ENCODE measurements around the gene WNT11. TPM values are rescaled to one million over a fixed set of nuclear protein-coding genes. Genes with fewer than 3 reads are reported as not detected.

The WNT11 gene
- polyA plus RNA-seq, 1 donor from 2014 or later, result 2.3 TPM

DNA sequence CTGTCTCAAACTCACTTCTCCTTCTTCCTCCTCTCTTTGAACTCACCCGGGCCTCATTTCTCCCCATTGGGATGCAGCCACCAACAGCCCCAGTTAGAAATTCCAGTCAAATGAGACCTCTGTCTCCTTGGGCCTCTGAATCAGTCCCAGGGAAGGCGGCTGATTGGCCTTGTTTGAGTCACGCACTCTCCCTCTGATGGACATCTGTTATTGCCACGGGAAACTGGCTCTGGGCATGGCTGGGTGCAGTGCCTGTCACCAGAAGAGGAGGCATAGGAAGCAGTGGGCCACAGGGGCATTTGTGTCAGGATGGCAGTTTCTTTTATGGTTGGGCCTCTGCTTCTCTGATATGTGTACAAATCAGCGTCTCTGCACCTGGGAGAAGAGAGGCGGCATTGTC is 9.6 kb upstream of the WNT11 start:
- peaks cover 27% of the 10 kb centered on the region for H3K27me3 ChIP-seq (ENCODE audit: insufficient read depth, low read depth, low read length)
- no peak for TF ChIP-seq RAD21 (conservative IDR thresholded peaks at IDR 0.05)
- no peak for TF ChIP-seq TAF1 (IDR thresholded peaks at IDR 0.05; ENCODE audit: low read depth)
- TF ChIP-seq, protein P1, sequence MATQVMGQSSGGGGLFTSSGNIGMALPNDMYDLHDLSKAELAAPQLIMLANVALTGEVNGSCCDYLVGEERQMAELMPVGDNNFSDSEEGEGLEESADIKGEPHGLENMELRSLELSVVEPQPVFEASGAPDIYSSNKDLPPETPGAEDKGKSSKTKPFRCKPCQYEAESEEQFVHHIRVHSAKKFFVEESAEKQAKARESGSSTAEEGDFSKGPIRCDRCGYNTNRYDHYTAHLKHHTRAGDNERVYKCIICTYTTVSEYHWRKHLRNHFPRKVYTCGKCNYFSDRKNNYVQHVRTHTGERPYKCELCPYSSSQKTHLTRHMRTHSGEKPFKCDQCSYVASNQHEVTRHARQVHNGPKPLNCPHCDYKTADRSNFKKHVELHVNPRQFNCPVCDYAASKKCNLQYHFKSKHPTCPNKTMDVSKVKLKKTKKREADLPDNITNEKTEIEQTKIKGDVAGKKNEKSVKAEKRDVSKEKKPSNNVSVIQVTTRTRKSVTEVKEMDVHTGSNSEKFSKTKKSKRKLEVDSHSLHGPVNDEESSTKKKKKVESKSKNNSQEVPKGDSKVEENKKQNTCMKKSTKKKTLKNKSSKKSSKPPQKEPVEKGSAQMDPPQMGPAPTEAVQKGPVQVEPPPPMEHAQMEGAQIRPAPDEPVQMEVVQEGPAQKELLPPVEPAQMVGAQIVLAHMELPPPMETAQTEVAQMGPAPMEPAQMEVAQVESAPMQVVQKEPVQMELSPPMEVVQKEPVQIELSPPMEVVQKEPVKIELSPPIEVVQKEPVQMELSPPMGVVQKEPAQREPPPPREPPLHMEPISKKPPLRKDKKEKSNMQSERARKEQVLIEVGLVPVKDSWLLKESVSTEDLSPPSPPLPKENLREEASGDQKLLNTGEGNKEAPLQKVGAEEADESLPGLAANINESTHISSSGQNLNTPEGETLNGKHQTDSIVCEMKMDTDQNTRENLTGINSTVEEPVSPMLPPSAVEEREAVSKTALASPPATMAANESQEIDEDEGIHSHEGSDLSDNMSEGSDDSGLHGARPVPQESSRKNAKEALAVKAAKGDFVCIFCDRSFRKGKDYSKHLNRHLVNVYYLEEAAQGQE (IDR thresholded peaks at IDR 0.05; ENCODE audit: borderline replicate concordance), result no peak
- no peak for TF ChIP-seq MXI1 (conservative IDR thresholded peaks at IDR 0.05; ENCODE audit: poor library complexity, severe bottlenecking)
- no peak for TF ChIP-seq POLR2AphosphoS5 (IDR thresholded peaks at IDR 0.05)
- no peak for TF ChIP-seq EZH2 (IDR thresholded peaks at IDR 0.05; ENCODE audit: borderline replicate concordance, insufficient read depth, low read length, poor library complexity, severe bottlenecking)
- TF ChIP-seq, protein P2, sequence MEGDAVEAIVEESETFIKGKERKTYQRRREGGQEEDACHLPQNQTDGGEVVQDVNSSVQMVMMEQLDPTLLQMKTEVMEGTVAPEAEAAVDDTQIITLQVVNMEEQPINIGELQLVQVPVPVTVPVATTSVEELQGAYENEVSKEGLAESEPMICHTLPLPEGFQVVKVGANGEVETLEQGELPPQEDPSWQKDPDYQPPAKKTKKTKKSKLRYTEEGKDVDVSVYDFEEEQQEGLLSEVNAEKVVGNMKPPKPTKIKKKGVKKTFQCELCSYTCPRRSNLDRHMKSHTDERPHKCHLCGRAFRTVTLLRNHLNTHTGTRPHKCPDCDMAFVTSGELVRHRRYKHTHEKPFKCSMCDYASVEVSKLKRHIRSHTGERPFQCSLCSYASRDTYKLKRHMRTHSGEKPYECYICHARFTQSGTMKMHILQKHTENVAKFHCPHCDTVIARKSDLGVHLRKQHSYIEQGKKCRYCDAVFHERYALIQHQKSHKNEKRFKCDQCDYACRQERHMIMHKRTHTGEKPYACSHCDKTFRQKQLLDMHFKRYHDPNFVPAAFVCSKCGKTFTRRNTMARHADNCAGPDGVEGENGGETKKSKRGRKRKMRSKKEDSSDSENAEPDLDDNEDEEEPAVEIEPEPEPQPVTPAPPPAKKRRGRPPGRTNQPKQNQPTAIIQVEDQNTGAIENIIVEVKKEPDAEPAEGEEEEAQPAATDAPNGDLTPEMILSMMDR (IDR thresholded peaks at IDR 0.05; ENCODE audit: poor library complexity, severe bottlenecking), result no peak
- TF ChIP-seq EP300 (conservative IDR thresholded peaks at IDR 0.05; ENCODE audit: poor library complexity, severe bottlenecking), result no peak
- no peak for TF ChIP-seq SMC3 (conservative IDR thresholded peaks at IDR 0.05; ENCODE audit: poor library complexity)
- H2AFZ ChIP-seq (ENCODE audit: low read depth, low read length), result no peak overlapping the region
- no peaks in the 10 kb centered on the region for H3K9me2 ChIP-seq (ENCODE audit: insufficient read depth, low read length)
- H3F3A ChIP-seq (ENCODE audit: insufficient read depth, low read length, poor library complexity, severe bottlenecking), result no peaks in the 10 kb centered on the region
- H3K27ac ChIP-seq (ENCODE audit: low read length), result no peak overlapping the region
- no peaks in the 10 kb centered on the region for H3K36me3 ChIP-seq (ENCODE audit: insufficient read depth, low read length)
- no peak overlapping the region for H3K4me3 ChIP-seq (ENCODE audit: low read length)
- H3K4me2 ChIP-seq (ENCODE audit: low read length), result no peak overlapping the region
- H3K9ac ChIP-seq (ENCODE audit: low read length), result no peak overlapping the region
- no peaks in the 10 kb centered on the region for H4K20me1 ChIP-seq (ENCODE audit: insufficient read depth)
- no peaks in the 10 kb centered on the region for H3K79me2 ChIP-seq (replicated peaks; ENCODE audit: insufficient read depth, low read length)
- H3K9me3 ChIP-seq (ENCODE audit: low read length), result no peaks in the 10 kb centered on the region

DNA sequence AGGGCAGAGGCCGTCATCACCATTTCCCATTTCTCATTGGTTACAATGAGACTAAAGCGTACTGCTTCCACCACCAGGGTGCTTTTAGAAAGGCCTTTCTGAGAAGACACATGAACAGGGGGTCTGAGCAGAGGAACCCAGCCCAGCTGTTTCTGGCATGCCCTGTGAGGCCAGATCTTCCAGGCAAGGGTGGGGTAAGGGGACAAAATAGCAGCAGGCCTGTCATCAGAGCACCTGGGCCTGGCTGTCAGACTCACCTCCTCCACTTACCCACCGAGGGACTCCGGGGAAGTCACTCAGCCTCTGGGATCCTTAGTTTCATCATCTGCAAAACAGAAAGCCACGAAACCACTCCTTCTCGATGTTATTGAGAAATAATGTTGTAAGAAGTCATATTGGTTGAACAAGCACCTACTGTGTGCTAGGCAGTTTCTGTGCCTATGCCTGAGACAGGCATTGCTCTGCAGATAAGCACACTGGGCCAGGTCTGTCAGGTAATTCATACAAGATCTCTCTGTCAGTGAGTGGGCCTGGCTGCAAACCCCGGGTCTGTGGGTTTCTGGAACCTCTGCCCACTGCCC is 8.8 kb upstream of the WNT11 start:
- H3K9ac ChIP-seq (ENCODE audit: low read length), result no peak overlapping the region
- no peaks in the 10 kb centered on the region for H3F3A ChIP-seq (ENCODE audit: insufficient read depth, low read length, poor library complexity, severe bottlenecking)
- H4K20me1 ChIP-seq (ENCODE audit: insufficient read depth), result no peaks in the 10 kb centered on the region
- H3K27me3 ChIP-seq (ENCODE audit: insufficient read depth, low read depth, low read length), result peaks cover 35% of the 10 kb centered on the region
- H3K9me3 ChIP-seq (ENCODE audit: low read length), result no peaks in the 10 kb centered on the region
- H3K79me2 ChIP-seq (replicated peaks; ENCODE audit: insufficient read depth, low read length), result no peaks in the 10 kb centered on the region
- no peak overlapping the region for H3K27ac ChIP-seq (ENCODE audit: low read length)
- no peaks in the 10 kb centered on the region for H3K36me3 ChIP-seq (ENCODE audit: insufficient read depth, low read length)
- no peak overlapping the region for H2AFZ ChIP-seq (ENCODE audit: low read depth, low read length)
- no peak for TF ChIP-seq POLR2AphosphoS5 (IDR thresholded peaks at IDR 0.05)
- no peak for TF ChIP-seq MXI1 (conservative IDR thresholded peaks at IDR 0.05; ENCODE audit: poor library complexity, severe bottlenecking)
- TF ChIP-seq, protein P2 (IDR thresholded peaks at IDR 0.05; ENCODE audit: poor library complexity, severe bottlenecking), result no peak
- H3K4me2 ChIP-seq (ENCODE audit: low read length), result no peak overlapping the region
- H3K9me2 ChIP-seq (ENCODE audit: insufficient read depth, low read length), result no peaks in the 10 kb centered on the region
- H3K4me3 ChIP-seq (ENCODE audit: low read length), result no peak overlapping the region
